Medulla oblongata (tissue), 1 donor: Measurements from ENCODE around the gene BAMBI.

Experiments used
- DNase-seq: peaks from one replicate; pipeline ENCODE4 v3.0.0-alpha.2; 2015; ENCODE audit errors: extremely low spot score

Gene BAMBI

GRCh38 chr10:28704464-28705161 lies 27.3 kb downstream of the BAMBI start:
- DNase-seq, result no peak

GRCh38 chr10:28705472-28705871 lies 28.2 kb downstream of the BAMBI start:
- DNase-seq, result no peak

GRCh38 chr10:28709001-28709710 lies 31.8 kb downstream of the BAMBI start:
- DNase-seq, result no peak

- DNase-seq, result no peak
These were observed 33.0 kb downstream of the BAMBI start for GRCh38 chr10:28710202-28710886.

GRCh38 chr10:28711041-28711440 lies 33.7 kb downstream of the BAMBI start:
- no peak for DNase-seq

- DNase-seq, result no peak
These were observed 34.5 kb downstream of the BAMBI start for GRCh38 chr10:28711776-28712175.

- DNase-seq, result no peak
These were observed 36.5 kb downstream of the BAMBI start for GRCh38 chr10:28713626-28714352.

- DNase-seq, result no peak
These were observed 37.2 kb downstream of the BAMBI start for GRCh38 chr10:28714401-28715053.

- no peak for DNase-seq
These were observed 37.9 kb downstream of the BAMBI start for GRCh38 chr10:28715246-28715645.

- DNase-seq, result no peak
These were observed 38.4 kb downstream of the BAMBI start for GRCh38 chr10:28715757-28716156.

GRCh38 chr10:28716748-28717147 lies 39.4 kb downstream of the BAMBI start:
- no peak for DNase-seq

- no peak for DNase-seq
These were observed 40.4 kb downstream of the BAMBI start for GRCh38 chr10:28717656-28718201.

GRCh38 chr10:28719789-28720436 lies 42.6 kb downstream of the BAMBI start:
- DNase-seq, result no peak

GRCh38 chr10:28721318-28721951 lies 44.1 kb downstream of the BAMBI start:
- no peak for DNase-seq

GRCh38 chr10:28722065-28722803 lies 44.9 kb downstream of the BAMBI start:
- DNase-seq, result peak; percentile 47

GRCh38 chr10:28728366-28728765 lies 51.0 kb downstream of the BAMBI start:
- DNase-seq, result no peak

GRCh38 chr10:28730031-28730778 lies 52.9 kb downstream of the BAMBI start:
- no peak for DNase-seq

GRCh38 chr10:28732091-28732490 lies 54.8 kb downstream of the BAMBI start:
- no peak for DNase-seq
